ENCODE measurements around the gene PNPLA3. TPM values are rescaled to one million over a fixed set of nuclear protein-coding genes. Genes with fewer than 3 reads are reported as not detected.

PNPLA3 gene
- 16.5 and 17.5 TPM in 2 replicates for total RNA-seq (2021)
- long read RNA-seq, transcript PNPLA3-201 (9 exons, 2,805 nt), result major isoform, 68 of 101 reads
- long read RNA-seq, transcript PNPLA3-203 (9 exons, 2,222 nt), result minor isoform, 9 of 101 reads
- long read RNA-seq, partial matches to known transcripts, result 7 of 101 reads
- long read RNA-seq, other reads (novel, unspliced or antisense), result 17 of 101 reads

GRCh38 chr22:43923631-43924464 lies at the start of gene PNPLA3:
Gene PNPLA3, plus strand, starts transcription at chr22:43923805. Its CDS starts 107 bp downstream, at chr22:43923912.
- no peak within 1 kb of the TSS for H4K5ac ChIP-seq (ENCODE audit: insufficient read length, low read depth, low read length)
- peak within 1 kb of the TSS; percentile 85; the same call in 1 of the 2 replicates for H3K14ac ChIP-seq (ENCODE audit: insufficient read depth, low read length)
- no peak within 1 kb of the TSS for H3K23ac ChIP-seq (ENCODE audit: insufficient read length, low read depth, low read length)
- no peak within 1 kb of the TSS for H2BK15ac ChIP-seq (ENCODE audit: low read depth, low read length)
- no peak within 1 kb of the TSS for H2AFZ ChIP-seq (ENCODE audit: low read length)
- Mint-ChIP-seq H3K4me1 (peaks cover 30 to 37% of the 10 kb centered on the region in 2 experiments), H3K4me3 (peak within 1 kb of the TSS; percentile 79 to 86), H3K9me3 (no peaks in the 10 kb centered on the region; a peak in 1 of 5 replicates), H3K27ac (peak within 1 kb of the TSS; percentile 73 to 98 (median 89); a peak in 5 of 7 replicates), H3K27me3 (ENCODE audit: low read depth) (peaks cover 8% of the 10 kb centered on the region), H3K36me3 (ENCODE audit: insufficient read depth in 1 of 3, low read depth in 3 of 3) (peaks cover 15 to 24% (median 21%) of the 10 kb centered on the region in 3 experiments; a peak in 6 of 7 replicates)
- H3K79me2 ChIP-seq (ENCODE audit: insufficient read depth, low read length), result no peaks in the 10 kb centered on the region; the same call in 1 of the 2 replicates
- H3K18ac ChIP-seq (ENCODE audit: insufficient read length, low read depth, low read length), result peak within 1 kb of the TSS; percentile 39
- H4K8ac ChIP-seq (replicated peaks; ENCODE audit: insufficient read length, low read depth, low read length), result no peak within 1 kb of the TSS
- no peak within 1 kb of the TSS for H2BK20ac ChIP-seq (ENCODE audit: low read depth, low read length, poor library complexity, severe bottlenecking)
- H3K4me2 ChIP-seq (ENCODE audit: insufficient read depth, insufficient read length, low read length), result peak within 1 kb of the TSS; percentile 75
- H4K91ac ChIP-seq (ENCODE audit: insufficient read length, low read depth, low read length), result no peak within 1 kb of the TSS
- no peak within 1 kb of the TSS for H3K4ac ChIP-seq (ENCODE audit: low read depth, low read length)
- peak; percentile 95 for DNase-seq
- peak; percentile 61 for TF ChIP-seq CTCF (conservative IDR thresholded peaks at IDR 0.05)
- H2BK120ac ChIP-seq (ENCODE audit: low read depth, low read length, poor library complexity, severe bottlenecking), result no peak within 1 kb of the TSS
- no peak within 1 kb of the TSS for H2BK12ac ChIP-seq (ENCODE audit: insufficient read length, low read depth, low read length)
- H3K56ac ChIP-seq (ENCODE audit: insufficient read length, low read depth, low read length), result no peak within 1 kb of the TSS
- H3K79me1 ChIP-seq (ENCODE audit: insufficient read depth, low read depth, low read length, poor library complexity, severe bottlenecking), result no peaks in the 10 kb centered on the region
- H2AK5ac ChIP-seq (ENCODE audit: insufficient read length, low read length), result no peak within 1 kb of the TSS
- no peaks in the 10 kb centered on the region for H4K20me1 ChIP-seq (ENCODE audit: control insufficient read depth, insufficient read depth, insufficient read length)
- H3K23me2 ChIP-seq (ENCODE audit: insufficient read length, low read depth, low read length, poor library complexity, severe bottlenecking), result peaks cover 3% of the 10 kb centered on the region
- peaks cover 3% of the 10 kb centered on the region; the same call in 1 of the 2 replicates for H3K4me1 ChIP-seq (ENCODE audit: insufficient read depth, low read length)
- no CpG with 5 or more reads among the region's 100 CpGs for WGBS (ENCODE audit: extremely low coverage, insufficient read length, low lambda C conversion rate)
- no peak within 1 kb of the TSS for H2BK5ac ChIP-seq (ENCODE audit: insufficient read length, low read length)
- H3K27ac ChIP-seq (ENCODE audit: insufficient read length, low read depth, low read length), result no peak within 1 kb of the TSS
- peak within 1 kb of the TSS; percentile 55 for H3K9ac ChIP-seq (ENCODE audit: extremely low read depth, insufficient read length, low read length)
- H3T11ph ChIP-seq (ENCODE audit: low read length), result no peak within 1 kb of the TSS
- H3K27me3 ChIP-seq (ENCODE audit: insufficient read depth, low read length), result no peaks in the 10 kb centered on the region
- H3K9me3 ChIP-seq (ENCODE audit: control insufficient read depth, low read depth, low read length), result no peaks in the 10 kb centered on the region
